GM12878 (cell line): ENCODE data around the gene LUM. TPM values are rescaled to one million over a fixed set of nuclear protein-coding genes. Genes with fewer than 3 reads are reported as not detected.

Experiments used
- ATAC-seq: fragments of 200-7000 bp; cut with Tn5 transposase; 3 replicates; pipeline ENCODE4 v1.9.1; 2020; ENCODE audit warnings: mild to moderate bottlenecking, moderate library complexity
- BruUV-seq: library from RNA; stranded (reverse); fragments of 400-500 nt; replicated peaks from 2 replicates; lab custom pipeline; 2021; lab: Mats Ljungman, UMichigan
- CTCF ChIA-PET: fragments of 300-600 bp; sonication (Branson Sonifier 250); formaldehyde crosslinking; extraction: SDS; loops from one replicate; lab custom pipeline; 2021; ENCODE audit warnings: inconsistent platforms; lab: Yijun Ruan, JAX
- POLR2A ChIA-PET: fragments of 350-600 bp; formaldehyde crosslinking; extraction: SDS; loops from one replicate; lab custom pipeline; 2021; ENCODE audit warnings: inconsistent platforms; lab: Charles Lee
- RAD21 ChIA-PET: fragments of 300-600 bp; sonication (Branson Sonifier 250); formaldehyde crosslinking; loops from one replicate; lab custom pipeline; 2023; ENCODE audit warnings: antibody characterized with exemption; ENCODE audit not compliant: unreplicated experiment; lab: Charles Lee
- SMC1A ChIA-PET: fragments of 300-600 bp; sonication (Branson Sonifier 250); formaldehyde crosslinking; loops from one replicate; lab custom pipeline; 2023; ENCODE audit not compliant: unreplicated experiment, uncharacterized antibody; lab: Charles Lee
- DNase-seq: peaks from one replicate; pipeline ENCODE4 v3.0.0-alpha.2; 2011; ENCODE audit warnings: low read depth, low spot score
- FAIRE-seq: peaks from 3 replicates; lab custom pipeline; 2011; peaks lifted over from hg19 to GRCh38; lab: Jason Lieb, UNC
- H2AFZ ChIP-seq: 2 replicates; pipeline ENCODE4 v1.6.0; 2011; ENCODE audit warnings: low read depth, low read length, control low read depth; ENCODE audit not compliant: control insufficient read depth
- H3K27ac ChIP-seq: 2 replicates; pipeline ENCODE4 v1.5.1; 2011; ENCODE audit warnings: control low read depth; ENCODE audit not compliant: control insufficient read depth, insufficient read depth
- H3K27me3 ChIP-seq, 2 experiments: replicated peaks in 1 of 2; 2 replicates each; pipeline versions ENCODE4 v1.6.0 to v1.6.1; 2011; ENCODE audit warnings: low read length in 1 of 2; ENCODE audit not compliant: control insufficient read depth in 2 of 2, insufficient read depth in 2 of 2
- H3K36me3 ChIP-seq, 2 experiments: 2 replicates each; pipeline ENCODE4 v1.5.1; 2011; ENCODE audit warnings: low read length in 1 of 2; ENCODE audit not compliant: control insufficient read depth in 2 of 2, insufficient read depth in 2 of 2
- H3K4me1 ChIP-seq: 2 replicates; pipeline ENCODE4 v1.6.1; 2011; ENCODE audit warnings: mild to moderate bottlenecking, low read length, moderate library complexity, mixed read lengths; ENCODE audit not compliant: control insufficient read depth, insufficient read depth
- H3K4me2 ChIP-seq: 2 replicates; pipeline ENCODE4 v1.6.0; 2011; ENCODE audit warnings: control low read depth; ENCODE audit not compliant: control insufficient read depth, insufficient read depth
- H3K4me3 ChIP-seq: fragments of 200-600 bp; sonication (generic); 2 replicates; pipeline ENCODE4 v1.5.1; 2016
- H3K79me2 ChIP-seq: 2 replicates; pipeline ENCODE4 v1.6.0; 2011; ENCODE audit warnings: low read length; ENCODE audit not compliant: control insufficient read depth, insufficient read depth
- H3K9ac ChIP-seq: 2 replicates; pipeline ENCODE4 v1.8.0; 2011; ENCODE audit warnings: low read length, control low read depth, mixed read lengths; ENCODE audit not compliant: control insufficient read depth, insufficient read depth
- H3K9me3 ChIP-seq: replicated peaks from 3 replicates; pipeline ENCODE4 v1.5.1; 2011; ENCODE audit warnings: mild to moderate bottlenecking, low read length; ENCODE audit not compliant: control insufficient read depth, insufficient read depth
- H4K20me1 ChIP-seq: 2 replicates; pipeline ENCODE4 v1.6.0; 2011; ENCODE audit not compliant: control insufficient read depth, insufficient read depth
- ATF2 ChIP-seq: IDR thresholded peaks from 2 replicates; pipeline ENCODE4 v1.6.1; 2012; ENCODE audit warnings: low read length, inconsistent platforms
- BCL3 ChIP-seq: IDR thresholded peaks from 2 replicates; pipeline ENCODE4 v1.6.1; 2011; ENCODE audit warnings: borderline replicate concordance, low read depth, mild to moderate bottlenecking, moderate library complexity, low read length; ENCODE audit not compliant: insufficient read depth, poor library complexity, severe bottlenecking
- CEBPB ChIP-seq, 2 experiments: fragments of 150-350 bp in 1 of 2; IDR thresholded peaks; 2 replicates each; pipeline ENCODE4 v1.6.1; 2012 to 2014; ENCODE audit warnings: low read depth in 2 of 2, low read length in 2 of 2, borderline replicate concordance in 1 of 2, inconsistent platforms in 1 of 2
- DPF2 ChIP-seq: fragments of 450-650 bp; IDR thresholded peaks from 2 replicates; pipeline ENCODE4 v1.6.1; 2017; ENCODE audit warnings: mild to moderate bottlenecking
- EP300 ChIP-seq, 2 experiments: fragments of 150-350 bp in 1 of 2; IDR thresholded peaks; 2 replicates each; pipeline ENCODE4 v1.6.1; 2011 to 2012; ENCODE audit warnings: low read depth in 2 of 2, low read length in 2 of 2, borderline replicate concordance in 1 of 2, improper control_type of control experiment in 1 of 2, inconsistent platforms in 1 of 2; ENCODE audit not compliant: control insufficient read depth in 1 of 2
- ETV6 ChIP-seq, 2 experiments: fragments of 450-650 bp in 1 of 2; IDR thresholded peaks in 1 of 2; conservative IDR thresholded peaks in 1 of 2; 2 replicates each; pipeline ENCODE4 v1.6.1; 2014; ENCODE audit warnings: antibody characterized with exemption in 1 of 2, borderline replicate concordance in 1 of 2, low read depth in 1 of 2, mild to moderate bottlenecking in 1 of 2, moderate library complexity in 1 of 2
- FOXK2 ChIP-seq: fragments of 450-650 bp; IDR thresholded peaks from 2 replicates; pipeline ENCODE4 v1.6.1; 2017; ENCODE audit warnings: mild to moderate bottlenecking, moderate library complexity
- HDAC6 ChIP-seq: fragments of 200-600 bp; sonication (generic); IDR thresholded peaks from one replicate; pipeline ENCODE4 v1.8.0; 2017; ENCODE audit warnings: antibody characterized with exemption; ENCODE audit not compliant: unreplicated experiment
- IKZF2 ChIP-seq, 2 experiments: fragments of 450-650 bp; IDR thresholded peaks; 2 replicates each; pipeline ENCODE4 v1.6.1; 2017; ENCODE audit warnings: mild to moderate bottlenecking in 2 of 2, moderate library complexity in 2 of 2
- IRF4 ChIP-seq: IDR thresholded peaks from 2 replicates; pipeline ENCODE4 v1.6.1; 2011; ENCODE audit warnings: low read depth, low read length
- JUND ChIP-seq: IDR thresholded peaks from 2 replicates; pipeline ENCODE4 v1.6.1; 2012; ENCODE audit warnings: low read depth, mild to moderate bottlenecking, low read length, improper control_type of control experiment, moderate library complexity
- MEF2B ChIP-seq: fragments of 450-650 bp; IDR thresholded peaks from 2 replicates; pipeline ENCODE4 v1.6.1; 2018; ENCODE audit warnings: mild to moderate bottlenecking, moderate library complexity; ENCODE audit not compliant: partially characterized antibody, poor library complexity, severe bottlenecking
- MTA3 ChIP-seq: IDR thresholded peaks from 2 replicates; pipeline ENCODE4 v1.6.1; 2012; ENCODE audit warnings: low read length, inconsistent platforms, borderline replicate concordance
- NFYB ChIP-seq: IDR thresholded peaks from 2 replicates; pipeline ENCODE4 v1.6.1; 2011; ENCODE audit warnings: low read depth, mild to moderate bottlenecking, low read length, improper control_type of control experiment, moderate library complexity; ENCODE audit not compliant: insufficient read depth
- TCF7 ChIP-seq: IDR thresholded peaks from 2 replicates; pipeline ENCODE4 v1.6.1; 2014; ENCODE audit warnings: antibody characterized with exemption, borderline replicate concordance
- YBX1 ChIP-seq: fragments of 450-650 bp; IDR thresholded peaks from 2 replicates; pipeline ENCODE4 v1.6.1; 2016; ENCODE audit warnings: antibody characterized with exemption
- YY1 ChIP-seq: IDR thresholded peaks from 2 replicates; pipeline ENCODE4 v1.6.1; 2011; ENCODE audit warnings: low read depth, mild to moderate bottlenecking, low read length
- ZZZ3 ChIP-seq: IDR thresholded peaks from 2 replicates; pipeline ENCODE4 v1.6.1; 2011; ENCODE audit warnings: low read depth; ENCODE audit not compliant: control insufficient read depth, insufficient read length
- WGBS: methylation state at CpG from one replicate; pipeline ENCODE4 v1.1.6; 2016; ENCODE audit warnings: low lambda C conversion rate; ENCODE audit not compliant: insufficient replicate concordance, insufficient coverage; ENCODE audit errors: missing lambda C conversion rate; 5-methylcytosine and 5-hydroxymethylcytosine counted together
- in situ Hi-C: fragments of 300-500 bp; cut with MboI; formaldehyde crosslinking; loops from 9 replicates; pipeline ENCODE4 v1.14.3; 2018; ENCODE audit warnings: mixed read lengths
- intact Hi-C: fragments of 100-400 bp; cut with micrococcal nuclease; formaldehyde crosslinking; loops from one replicate; pipeline ENCODE4 v1.14.2; 2022; ENCODE audit not compliant: unreplicated experiment
- polyA plus RNA-seq, 11 experiments: library from polyadenylated mRNA; depleted of rRNA in 4 of 11; unstranded in 6 of 11; stranded (reverse) in 5 of 11; fragments of >200 nt; fragmentation: Nextera tagmentation in 4 of 11; fragmentation: Illumina TruSeq in 1 of 11; extraction: Ambion mirVana in 4 of 11; extraction: Trizol in 1 of 11; gene quantifications; 1 replicate in 1 of 11; 2 replicates in 10 of 11; pipeline versions ENCODE4 v1.2.1 to v1.2.3, GENCODE V29; 2011 to 2016; ENCODE audit warnings: inconsistent platforms in 2 of 11, missing spikeins in 2 of 11, low read depth in 1 of 11
- total RNA-seq, 4 experiments: library from RNA; depleted of rRNA in 3 of 4; stranded (reverse); fragments of >200 nt in 3 of 4; fragmentation: Illumina TruSeq in 1 of 4; extraction: Trizol in 1 of 4; gene quantifications; 2 replicates each; pipeline versions ENCODE4 v1.2.1 to v1.2.3, GENCODE V29; 2013 to 2021

The LUM gene
- total and polyA plus RNA-seq, 10 of the 15 experiments (the other 5 are each of a cell fraction or from before 2014, with no cell fraction given): 0.09 to 0.31 TPM; not detected in 8

DNA sequence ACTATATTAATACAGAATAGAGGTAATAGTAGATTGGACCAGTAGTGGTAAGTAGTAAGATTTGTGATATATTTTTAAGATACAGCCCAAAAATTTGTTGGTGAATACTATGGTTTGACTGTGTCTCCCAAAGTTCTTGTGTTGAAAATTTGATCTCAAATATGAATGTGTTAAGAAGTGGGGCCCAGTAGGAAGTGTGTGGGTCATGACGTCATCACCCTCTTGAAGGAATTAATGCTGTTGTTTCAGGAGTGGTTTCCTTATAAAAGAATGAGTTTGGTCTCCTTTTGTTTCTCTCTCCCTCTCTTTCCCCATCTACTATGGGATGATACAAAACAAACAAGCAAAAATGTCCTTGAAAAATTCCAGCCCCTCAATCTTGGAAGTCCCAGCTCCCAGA lies 16.3 kb downstream of the LUM start:
- no peak overlapping the region for H3K4me2 ChIP-seq
- in situ Hi-C loops: no loop called here
- no peaks in the 10 kb centered on the region for H3K36me3 ChIP-seq
- TF ChIP-seq ETV6 (conservative IDR thresholded peaks at IDR 0.05 in 1 of 2, IDR thresholded peaks at IDR 0.05 in 1 of 2; ENCODE audit: borderline replicate concordance in 1 of 2, low read depth in 1 of 2): no peak
- no peak for TF ChIP-seq TCF7
- TF ChIP-seq MEF2B: no peak
- TF ChIP-seq YBX1: no peak
- no peak for TF ChIP-seq ATF2
- no peak for TF ChIP-seq JUND
- no peak for TF ChIP-seq YY1
- TF ChIP-seq BCL3: no peak
- no peak for TF ChIP-seq NFYB
- no peak for TF ChIP-seq IRF4
- no peak for TF ChIP-seq ZZZ3
- no peak for TF ChIP-seq DPF2
- TF ChIP-seq HDAC6: no peak
- no peak for TF ChIP-seq EP300 (IDR thresholded peaks at IDR 0.05; ENCODE audit: borderline replicate concordance in 1 of 2, control insufficient read depth in 1 of 2, low read depth in 2 of 2, low read length in 2 of 2)
- no peak for TF ChIP-seq FOXK2
- no peak for TF ChIP-seq MTA3
- no peak for TF ChIP-seq IKZF2 (IDR thresholded peaks at IDR 0.05)
- no peak for TF ChIP-seq CEBPB (IDR thresholded peaks at IDR 0.05; ENCODE audit: borderline replicate concordance in 1 of 2, low read depth in 2 of 2, low read length in 2 of 2)
- TF ChIP-seq, all 136 proteins: peak for 0
- WGBS: 23% methylated on average over 1 of the region's 1 CpG
- intact Hi-C loops: no loop called here
- Histone ChIP-seq H4K20me1 (no peaks in the 10 kb centered on the region), H3K9me3 (no peaks in the 10 kb centered on the region), H3K27ac (no peak overlapping the region), H3K79me2 (no peaks in the 10 kb centered on the region), H2AFZ (no peak overlapping the region), H3K4me3 (no peak overlapping the region), H3K4me1 (no peaks in the 10 kb centered on the region), H3K9ac (no peak overlapping the region), H3K27me3 (no peaks in the 10 kb centered on the region)
- no peak for ATAC-seq
- no peak for FAIRE-seq
- ChIA-PET SMC1A (no interaction called here), CTCF (interaction anchor here (1.1 kb wide), 1 partner anchor 14 kb away, joined by 4 read pairs; no protein-coding TSS in a partner anchor), RAD21 (no interaction called here), POLR2A (no interaction called here)
- BruUV-seq: no TSS peak
- no peak for DNase-seq
